Right atrium auricular region (tissue), 2 donors: ENCODE results near the gene PPTC7. TPM values are rescaled to one million over a fixed set of nuclear protein-coding genes. Genes with fewer than 3 reads are reported as not detected.
"Not testable (repeated sequence)": the region's sequence is repeated elsewhere in the genome, so short reads cannot be mapped to it uniquely, and the experiment has no call there.

Experiments
- DNase-seq: peaks from one replicate; pipeline ENCODE4 v3.0.0-alpha.2; 2019; ENCODE audit warnings: low spot score
- H3K27ac ChIP-seq, 2 donors: fragments of 200-600 bp; sonication (generic); 1 replicate in 1 of 2; 2 replicates in 1 of 2; pipeline ENCODE4 v1.5.1; 2016 to 2019
- H3K27me3 ChIP-seq, 2 donors: fragments of 200-600 bp; sonication (generic); one replicate each; pipeline versions ENCODE4 v1.5.1 to v1.6.0; 2017 to 2019
- H3K36me3 ChIP-seq: fragments of 200-600 bp; sonication (generic); one replicate; pipeline ENCODE4 v1.5.1; 2016
- H3K4me1 ChIP-seq, 2 donors: fragments of 200-600 bp; sonication (generic); one replicate each; pipeline versions ENCODE4 v1.5.1 to v1.6.0; 2017 to 2019
- H3K4me3 ChIP-seq, 2 donors: fragments of 200-600 bp; sonication (generic); 1 replicate in 1 of 2; 2 replicates in 1 of 2; pipeline ENCODE4 v1.5.1; 2017 to 2019; ENCODE audit warnings: mild to moderate bottlenecking in 1 of 2, moderate library complexity in 1 of 2
- H3K9me3 ChIP-seq, 2 donors: fragments of 200-600 bp; sonication (generic); one replicate each; pipeline ENCODE4 v1.5.1; 2019
- total RNA-seq, 2 donors: library from RNA; depleted of rRNA; stranded (reverse); fragments of >200 nt; gene quantifications; one replicate each; pipeline ENCODE4 v1.1.0, GENCODE V29; 2016
- TF ChIP-seq, protein P1 (sequence below), 2 donors: fragments of 200-600 bp; sonication (generic); IDR thresholded peaks; one replicate each; pipeline ENCODE4 v1.5.1; 2019; ENCODE audit warnings: antibody characterized with exemption in 2 of 2

Gene PPTC7
- total RNA-seq, 2 donors from 2014 or later = 32.1 to 53.6 TPM

DNA sequence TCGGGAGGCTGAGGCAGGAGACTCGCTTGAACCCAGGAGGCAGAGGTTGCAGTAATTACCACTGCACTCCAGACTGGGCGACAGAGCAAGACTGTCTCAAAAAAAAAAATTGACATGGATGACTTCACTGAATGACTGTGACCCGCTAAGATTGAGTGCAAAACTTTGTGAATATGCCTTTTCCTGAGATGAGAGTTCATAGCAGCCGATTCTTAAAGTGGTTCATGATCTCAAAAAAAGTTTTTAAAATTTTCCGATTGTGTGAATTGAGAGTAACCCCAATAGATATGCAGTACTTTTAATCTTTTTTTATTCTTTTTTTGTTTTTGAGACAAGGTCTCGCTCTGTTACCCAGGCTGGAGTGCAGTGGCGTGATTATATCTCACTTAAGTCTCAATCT is 32.1 kb upstream of the PPTC7 start:
- Histone ChIP-seq H3K4me3 (no peak overlapping the region), H3K4me1 (peaks cover 0 to 5% of the 10 kb centered on the region in 2 donors), H3K36me3 (no peaks in the 10 kb centered on the region), H3K27me3 (no peaks in the 10 kb centered on the region), H3K9me3 (no peaks in the 10 kb centered on the region), H3K27ac (no peak overlapping the region)
- no peak for DNase-seq
- TF ChIP-seq, protein P1, sequence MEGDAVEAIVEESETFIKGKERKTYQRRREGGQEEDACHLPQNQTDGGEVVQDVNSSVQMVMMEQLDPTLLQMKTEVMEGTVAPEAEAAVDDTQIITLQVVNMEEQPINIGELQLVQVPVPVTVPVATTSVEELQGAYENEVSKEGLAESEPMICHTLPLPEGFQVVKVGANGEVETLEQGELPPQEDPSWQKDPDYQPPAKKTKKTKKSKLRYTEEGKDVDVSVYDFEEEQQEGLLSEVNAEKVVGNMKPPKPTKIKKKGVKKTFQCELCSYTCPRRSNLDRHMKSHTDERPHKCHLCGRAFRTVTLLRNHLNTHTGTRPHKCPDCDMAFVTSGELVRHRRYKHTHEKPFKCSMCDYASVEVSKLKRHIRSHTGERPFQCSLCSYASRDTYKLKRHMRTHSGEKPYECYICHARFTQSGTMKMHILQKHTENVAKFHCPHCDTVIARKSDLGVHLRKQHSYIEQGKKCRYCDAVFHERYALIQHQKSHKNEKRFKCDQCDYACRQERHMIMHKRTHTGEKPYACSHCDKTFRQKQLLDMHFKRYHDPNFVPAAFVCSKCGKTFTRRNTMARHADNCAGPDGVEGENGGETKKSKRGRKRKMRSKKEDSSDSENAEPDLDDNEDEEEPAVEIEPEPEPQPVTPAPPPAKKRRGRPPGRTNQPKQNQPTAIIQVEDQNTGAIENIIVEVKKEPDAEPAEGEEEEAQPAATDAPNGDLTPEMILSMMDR (IDR thresholded peaks at IDR 0.05) = no peak

DNA sequence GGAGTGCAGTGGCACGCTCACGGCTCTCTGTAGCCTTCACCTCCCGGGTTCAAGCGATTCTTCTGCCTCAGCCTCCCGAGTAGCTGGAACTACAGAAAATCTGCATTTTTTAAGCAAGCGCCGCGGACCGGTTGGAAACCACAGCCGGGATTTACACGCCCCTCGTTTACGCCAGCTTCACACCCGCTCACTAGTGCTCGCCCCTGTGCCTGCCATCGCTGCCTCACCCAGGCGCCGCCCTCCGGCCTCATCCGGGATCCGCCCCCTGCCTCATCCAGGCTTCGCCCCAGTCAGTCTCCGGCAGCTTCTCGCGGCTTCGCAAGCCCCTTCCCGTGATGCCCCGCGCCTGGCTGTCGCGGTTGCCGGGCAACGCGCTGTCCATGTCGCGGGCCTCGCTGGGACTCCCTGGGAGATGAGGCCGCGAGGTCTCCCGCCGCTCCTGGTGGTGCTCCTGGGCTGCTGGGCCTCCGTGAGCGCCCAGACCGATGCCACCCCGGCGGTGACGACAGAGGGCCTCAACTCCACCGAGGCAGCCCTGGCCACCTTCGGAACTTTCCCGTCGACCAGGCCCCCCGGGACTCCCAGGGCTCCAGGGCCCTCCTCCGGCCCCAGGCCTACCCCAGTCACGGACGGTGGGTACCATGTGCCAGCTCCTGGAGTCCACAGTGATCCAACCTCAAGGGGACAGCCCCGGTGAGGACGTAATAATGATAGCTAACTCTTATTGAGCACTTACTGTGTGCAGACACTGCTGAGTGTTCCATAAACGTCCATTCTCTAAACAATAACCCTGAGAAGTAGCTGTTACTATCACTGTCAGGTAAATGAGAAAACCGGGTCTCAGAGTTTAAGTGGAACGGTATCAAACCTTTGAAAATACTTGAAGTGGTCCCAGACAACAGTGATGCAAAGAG is 30.9 kb upstream of the PPTC7 start, which contains the start of gene TCTN1:
TCTN1 (plus strand) TSS at position 359 of the 914 bp plus-strand sequence; CDS start at position 413, 54 bp downstream.
- Histone ChIP-seq H3K4me1 (peaks cover 0 to 5% of the 10 kb centered on the region in 2 donors), H3K27me3 (no peaks in the 10 kb centered on the region), H3K36me3 (no peaks in the 10 kb centered on the region), H3K9me3 (no peaks in the 10 kb centered on the region), H3K4me3 (peak within 1 kb of the TSS; percentile 41 to 71), H3K27ac (peak within 1 kb of the TSS; percentile 74 to 76)
- DNase-seq = peak; percentile 95
- TF ChIP-seq, protein P1 (IDR thresholded peaks at IDR 0.05) = peak in 1 of 2 donors; percentile 27

DNA sequence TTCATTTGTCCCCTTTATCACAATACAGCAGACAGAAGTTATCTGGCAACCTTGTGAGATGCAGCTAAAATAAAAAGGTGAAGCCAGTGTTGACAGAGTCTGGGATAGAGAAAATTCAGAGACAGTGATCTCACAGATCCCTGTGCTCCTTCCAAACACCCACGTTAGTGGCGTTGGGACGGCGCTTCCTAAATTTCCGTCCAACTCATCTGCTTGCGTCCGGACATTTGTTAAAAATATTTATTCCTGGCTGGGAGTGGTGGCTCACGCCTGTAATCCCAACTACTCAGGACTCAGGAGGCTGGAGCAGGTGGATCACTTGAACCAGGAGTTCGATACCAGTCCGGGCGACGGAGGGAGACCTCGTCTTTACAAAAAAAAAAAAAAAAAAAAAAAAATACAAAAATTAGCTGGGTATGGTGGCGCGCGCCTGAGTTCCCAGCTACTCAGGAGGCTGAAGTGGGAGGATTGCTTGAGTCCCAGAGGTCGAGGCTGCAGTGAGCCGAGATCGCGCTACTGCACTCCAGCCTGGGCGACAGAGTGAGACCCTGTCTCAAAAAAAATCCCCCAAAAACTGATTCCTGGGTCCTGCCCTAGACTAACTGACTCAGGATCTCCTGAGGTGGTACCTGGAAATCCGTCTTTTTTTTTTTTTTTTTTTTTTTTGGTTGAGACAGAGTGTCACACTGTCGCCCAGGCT is 30.1 kb upstream of the PPTC7 start:
- H3K27ac ChIP-seq = peak overlapping the region; percentile 74 to 76
- H3K27me3 ChIP-seq = no peaks in the 10 kb centered on the region
- TF ChIP-seq, protein P1 (IDR thresholded peaks at IDR 0.05) = no peak
- no peak for DNase-seq
- no peaks in the 10 kb centered on the region for H3K36me3 ChIP-seq
- H3K9me3 ChIP-seq = no peaks in the 10 kb centered on the region
- H3K4me3 ChIP-seq = peak overlapping the region; percentile 41 to 71
- H3K4me1 ChIP-seq = peaks cover 0 to 5% of the 10 kb centered on the region in 2 donors

DNA sequence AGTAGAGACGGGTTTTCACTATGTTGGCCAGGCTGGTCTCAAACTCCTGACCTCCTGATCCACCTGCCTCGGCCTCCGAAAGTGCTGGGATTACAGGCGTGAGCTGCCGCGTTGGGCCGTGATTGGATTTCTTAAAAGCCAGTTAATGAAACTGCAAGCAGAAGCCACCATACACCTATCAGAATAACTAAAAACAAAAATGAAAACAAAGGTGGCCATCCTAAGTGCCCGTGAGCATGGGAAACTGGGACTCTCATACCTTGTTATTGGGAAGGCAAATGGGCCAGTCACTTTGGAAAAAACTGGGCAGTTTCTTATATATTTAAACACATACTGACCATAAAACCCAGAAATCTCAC is 23.1 kb upstream of the PPTC7 start:
- no peak overlapping the region for H3K27ac ChIP-seq
- TF ChIP-seq, protein P1 (IDR thresholded peaks at IDR 0.05) = no peak
- H3K36me3 ChIP-seq = no peaks in the 10 kb centered on the region

DNA sequence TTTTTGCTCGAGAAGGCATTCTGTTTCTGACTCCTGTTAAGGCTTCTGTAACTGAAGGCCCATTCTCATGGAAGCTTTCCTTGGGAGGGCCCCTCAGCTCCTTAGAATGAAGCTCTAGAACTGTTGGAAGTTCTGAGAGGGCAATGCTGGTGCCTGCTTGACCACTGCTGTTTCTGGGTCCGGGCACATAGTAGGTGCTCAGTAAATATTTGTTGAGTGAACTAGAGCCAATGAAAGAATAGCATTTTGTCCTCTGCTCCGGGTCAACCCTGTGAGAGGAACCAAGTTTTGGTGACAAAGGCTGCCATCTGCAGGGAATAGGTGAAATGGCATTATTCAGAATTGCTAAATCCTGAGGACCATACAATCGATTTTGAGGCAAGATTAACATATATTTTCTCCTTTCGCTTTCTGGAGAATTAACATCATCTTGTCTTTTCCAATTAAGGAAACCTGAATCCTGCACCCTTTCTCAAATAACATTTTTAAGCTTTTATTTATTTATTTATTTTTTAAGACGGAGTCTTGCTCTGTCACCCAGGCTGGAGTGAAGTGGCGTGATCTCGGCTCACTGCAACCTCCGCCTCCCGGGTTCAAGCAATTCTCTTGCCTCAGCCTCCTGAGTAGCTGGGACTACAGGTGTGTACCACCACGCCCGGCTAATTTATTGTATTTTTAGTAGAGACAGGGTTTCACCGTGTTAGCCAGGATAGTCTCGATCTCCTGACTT is 19.1 kb upstream of the PPTC7 start:
- not testable (repeated sequence) for H3K4me1 ChIP-seq, H3K36me3 ChIP-seq, H3K9me3 ChIP-seq, H3K27me3 ChIP-seq, H3K4me3 ChIP-seq, H3K27ac ChIP-seq
- TF ChIP-seq, protein P1 (IDR thresholded peaks at IDR 0.05) = peak; percentile 65 to 78
- peak; percentile 62 for DNase-seq

More for the DNA sequence above, 23.1 kb upstream of the PPTC7 start:
- Histone ChIP-seq H3K4me3 (no peak overlapping the region), H3K27me3 (no peaks in the 10 kb centered on the region), H3K9me3 (no peaks in the 10 kb centered on the region), H3K4me1 (no peaks in the 10 kb centered on the region)
- no peak for DNase-seq
